HG02678 (cell line): ENCODE results near the gene TRAPPC10.

ENCODE experiments used
- ATAC-seq: cut with Tn5 transposase; IDR thresholded peaks from one replicate; pipeline ENCODE4 v1.9.1; 2021; ENCODE audit warnings: mild to moderate bottlenecking, moderate library complexity; ENCODE audit not compliant: unreplicated experiment

TRAPPC10 gene

DNA sequence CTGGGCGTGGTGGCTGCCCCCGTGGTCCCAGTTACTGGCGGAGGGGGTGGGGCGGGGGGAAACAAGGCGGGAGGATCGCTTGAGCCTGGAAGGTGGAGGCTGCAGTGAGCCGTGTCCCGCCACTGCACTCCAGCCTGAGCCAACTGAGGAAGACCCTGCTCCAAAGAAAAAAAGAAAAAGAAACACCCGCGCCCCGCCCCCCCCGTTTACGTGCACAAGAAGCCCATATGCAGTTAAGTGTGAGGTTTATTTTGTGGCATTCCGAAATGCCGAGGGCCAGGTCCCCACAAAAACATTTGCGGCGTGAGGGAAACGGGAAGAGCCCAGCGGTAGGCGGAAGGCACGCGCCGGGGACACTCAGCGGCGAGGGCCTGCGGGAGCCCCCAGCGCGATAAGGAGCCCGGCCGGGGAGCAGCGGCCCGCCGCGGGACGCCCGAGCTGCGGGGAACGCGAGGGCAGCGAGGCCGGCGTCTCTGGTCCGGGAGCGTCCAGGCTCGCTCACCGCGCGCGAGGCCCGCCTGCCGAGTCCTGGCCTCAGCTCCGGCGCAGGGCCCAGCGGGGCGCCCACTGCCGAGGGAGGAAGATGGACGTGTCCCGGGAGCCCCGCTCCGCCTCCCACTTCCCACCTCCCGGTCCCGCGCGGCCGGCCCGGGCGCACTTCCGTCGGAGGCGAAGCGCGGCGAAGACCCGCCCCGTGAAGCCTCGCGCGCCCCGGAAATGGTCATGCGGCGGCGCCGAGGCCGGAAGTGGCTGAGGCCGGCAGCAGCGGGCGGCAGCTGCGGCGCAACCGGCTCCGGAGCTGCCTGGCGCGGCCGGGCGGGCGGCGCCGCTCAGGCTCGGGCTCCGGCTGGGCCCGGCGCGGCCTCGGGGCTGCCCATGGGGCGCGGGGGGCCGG, at the start of gene TRAPPC10:
Gene TRAPPC10 (plus strand): TSS at position 731 of the 895 bp plus-strand sequence. CDS start 185 bp downstream, outside the sequence.
- ATAC-seq = peak; percentile 66

- no peak for ATAC-seq
Measured at GRCh38 chr21:43965911-43966585, 46.1 kb upstream of the TRAPPC10 start.

DNA sequence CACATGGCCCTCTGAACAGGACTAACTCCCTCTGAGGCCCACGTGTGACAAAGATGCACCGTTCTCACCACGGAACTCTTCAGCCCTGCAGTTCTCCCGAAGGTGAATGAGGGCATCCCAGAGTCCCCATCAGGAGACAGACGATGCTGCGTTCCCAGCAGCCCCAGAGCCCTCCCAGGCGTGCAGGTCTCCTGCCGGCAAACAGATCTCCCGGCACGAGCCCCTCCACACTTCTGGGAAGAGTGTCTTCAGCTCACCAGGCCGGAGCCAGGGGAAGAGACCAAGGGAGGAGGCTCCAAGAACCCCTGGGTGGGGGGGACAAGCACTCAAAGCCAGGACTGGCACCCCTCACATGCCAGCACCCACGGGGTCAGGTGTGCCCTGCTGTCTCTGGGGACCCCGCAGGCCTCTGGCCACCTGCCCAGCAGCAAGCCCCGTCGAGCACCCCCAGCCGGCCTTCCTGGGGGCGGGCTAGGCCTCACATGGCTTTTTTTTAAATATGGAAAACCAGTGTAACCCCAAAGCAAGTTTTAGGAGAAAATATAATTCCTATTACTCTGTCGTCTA, 45.1 kb upstream of the TRAPPC10 start:
- no peak for ATAC-seq

GRCh38 chr21:43967981-43968380, 44.1 kb upstream of the TRAPPC10 start:
- no peak for ATAC-seq

DNA sequence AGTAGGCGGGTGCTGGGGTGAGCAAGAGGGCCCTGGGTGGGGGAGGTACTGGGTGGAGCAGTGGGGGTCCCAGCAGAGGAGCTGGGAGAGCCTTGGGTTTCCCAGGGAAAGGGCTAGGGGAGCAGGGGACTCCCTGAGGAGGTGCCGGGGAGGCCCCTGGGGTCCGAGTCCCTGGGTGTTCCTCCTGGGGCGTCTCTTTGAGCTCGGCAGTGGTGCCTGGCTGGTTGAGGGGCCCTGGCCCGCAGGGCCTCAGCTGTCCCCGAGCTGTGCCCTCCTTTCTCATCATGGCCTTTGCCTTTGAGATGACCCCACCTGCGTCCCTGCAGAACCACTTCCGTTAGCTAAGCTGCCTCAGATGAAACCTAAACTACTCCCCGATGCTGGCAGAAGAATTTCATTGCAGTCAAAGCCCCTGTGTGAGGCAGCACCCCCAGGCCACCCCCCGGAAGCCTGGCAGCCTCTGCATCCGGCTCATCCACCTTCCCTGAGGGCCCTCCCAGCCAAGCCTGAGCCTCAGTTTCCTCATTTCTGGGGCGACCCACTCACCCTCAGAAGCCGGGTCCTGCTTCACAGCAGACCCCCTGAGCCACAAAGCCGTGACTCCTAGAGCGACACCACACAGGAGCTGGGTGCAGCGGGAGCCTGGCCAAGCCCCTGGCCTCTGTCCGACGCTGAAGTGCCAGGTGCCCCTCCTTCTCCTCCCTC, 43.5 kb upstream of the TRAPPC10 start:
- ATAC-seq = no peak

- no peak for ATAC-seq
Measured at GRCh38 chr21:43969115-43969444, 43.0 kb upstream of the TRAPPC10 start.

GRCh38 chr21:43970551-43970950, 41.6 kb upstream of the TRAPPC10 start:
- ATAC-seq = no peak

DNA sequence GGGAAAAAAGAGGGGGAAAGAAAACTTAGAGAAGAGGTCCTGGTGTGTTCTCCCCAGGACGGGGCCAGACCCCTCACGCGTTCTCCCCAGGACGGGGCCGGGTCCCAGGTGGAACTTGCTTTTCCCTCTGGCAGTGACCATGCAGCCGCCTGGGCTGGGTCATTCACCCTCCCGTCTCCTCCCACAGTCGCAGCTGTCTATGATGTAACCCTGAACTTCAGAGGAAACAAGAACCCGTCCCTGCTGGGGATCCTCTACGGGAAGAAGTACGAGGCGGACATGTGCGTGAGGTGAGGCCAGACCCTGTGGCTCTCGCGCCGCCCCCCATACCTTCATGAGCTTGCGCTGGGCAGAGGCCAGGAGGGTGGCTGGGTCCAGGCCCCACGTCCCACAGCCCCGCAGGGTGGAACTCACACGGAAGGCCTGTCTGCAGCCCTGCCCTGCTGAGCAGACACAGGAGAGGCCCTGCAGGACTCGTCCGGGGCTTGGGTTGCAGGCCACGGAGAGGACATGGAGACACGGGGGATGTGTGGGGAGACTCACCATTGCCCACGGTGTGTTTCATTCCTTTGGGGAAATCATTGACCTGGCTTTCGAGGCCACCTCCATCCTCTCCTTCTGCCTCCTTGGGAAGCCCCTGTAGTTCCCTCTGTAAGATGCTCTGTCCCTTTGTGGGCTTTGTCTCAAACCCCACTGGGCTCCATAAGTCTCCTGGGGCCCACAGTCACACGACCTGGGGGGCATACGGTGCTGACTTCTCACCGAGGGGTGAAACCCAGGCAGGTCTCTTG, 40.7 kb upstream of the TRAPPC10 start:
- ATAC-seq = no peak

- ATAC-seq = no peak
Measured at GRCh38 chr21:43971992-43972255, 40.2 kb upstream of the TRAPPC10 start.

DNA sequence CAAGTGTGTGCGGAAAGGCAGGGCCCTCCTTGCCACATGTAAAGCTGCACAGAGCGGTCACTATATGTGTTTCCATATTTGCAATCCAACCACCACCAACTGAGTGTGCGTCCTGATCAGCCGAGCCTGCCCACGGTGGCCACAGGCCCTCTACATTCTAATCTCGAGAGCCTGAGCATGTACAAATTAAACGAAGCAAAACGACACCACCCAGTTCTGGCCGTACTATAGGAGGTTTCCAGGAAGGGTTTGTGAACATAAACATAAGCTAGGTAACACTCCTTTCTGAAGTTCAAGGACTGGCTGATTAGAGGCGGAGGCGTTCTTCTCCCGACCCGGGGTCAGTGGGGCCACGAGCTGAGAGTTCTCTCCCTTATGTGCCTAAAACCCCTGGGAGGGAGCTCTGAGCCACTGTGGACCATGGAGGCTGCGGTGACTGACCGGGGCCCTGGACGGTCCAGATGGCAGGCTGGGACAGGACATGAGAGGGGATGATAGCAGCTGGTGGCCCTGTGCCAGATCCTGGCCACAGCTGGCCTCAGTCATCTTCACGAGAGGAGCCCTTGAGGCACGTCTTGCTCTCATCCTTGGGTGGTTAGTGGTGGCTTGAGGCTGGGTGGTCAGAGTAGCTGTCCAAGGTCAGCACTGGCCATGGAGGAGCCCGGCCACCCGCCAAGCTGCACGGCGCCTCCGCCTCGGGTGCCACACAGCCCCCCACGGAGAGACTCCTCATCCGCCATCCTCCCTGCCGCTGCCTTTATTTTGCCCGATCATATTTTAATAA, 39.1 kb upstream of the TRAPPC10 start:
- no peak for ATAC-seq

DNA sequence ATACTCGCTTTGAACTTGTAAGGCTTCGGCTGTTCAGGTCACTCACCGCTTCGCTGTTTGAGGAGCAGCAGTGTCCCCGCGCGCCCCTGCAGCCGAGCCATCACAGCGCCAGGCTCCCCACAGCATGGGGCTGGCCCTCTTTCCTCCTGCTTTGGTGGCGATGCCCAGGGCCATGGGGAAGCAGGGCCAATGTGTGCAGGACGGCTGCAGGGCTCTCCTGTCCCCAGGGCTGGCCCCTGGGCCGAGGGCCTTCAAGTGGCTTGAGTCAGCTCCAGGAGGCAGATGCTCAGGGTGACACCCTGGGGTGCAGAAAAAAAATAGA, 38.5 kb upstream of the TRAPPC10 start:
- ATAC-seq = no peak

- ATAC-seq = no peak
Measured at GRCh38 chr21:43974791-43975468, 37.2 kb upstream of the TRAPPC10 start.

DNA sequence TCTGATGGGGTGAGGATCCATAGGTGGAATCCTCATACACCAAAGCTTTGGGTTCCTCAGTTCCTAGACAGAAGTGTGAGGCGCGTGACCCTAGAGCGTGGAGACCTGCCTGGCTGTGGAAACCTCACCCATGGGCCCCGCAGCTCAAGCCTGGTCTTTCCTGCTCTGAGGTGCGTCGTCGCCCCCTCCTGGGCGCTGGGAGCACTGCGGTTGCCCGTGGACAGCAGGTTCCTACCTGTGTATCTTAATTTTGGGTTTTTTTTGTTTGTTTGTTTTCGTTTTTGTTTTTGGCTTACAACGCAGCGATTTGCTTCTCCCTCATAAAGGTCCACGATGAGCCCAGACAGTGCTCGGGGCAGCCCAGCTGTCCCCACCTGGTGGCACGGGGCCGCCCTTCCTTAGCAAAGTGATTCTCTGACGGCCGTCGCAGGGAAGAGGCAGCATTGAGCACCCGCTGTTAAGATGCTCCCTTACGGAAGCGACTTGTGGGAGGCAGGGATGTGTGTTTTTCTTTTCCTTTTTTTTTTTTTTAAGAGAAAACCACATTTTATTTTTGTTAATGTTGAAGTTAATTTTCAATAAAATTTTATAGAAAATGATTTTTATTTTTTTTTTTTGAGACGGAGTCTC, 36.5 kb upstream of the TRAPPC10 start:
- no peak for ATAC-seq

GRCh38 chr21:43976661-43977060, 35.4 kb upstream of the TRAPPC10 start:
- ATAC-seq = no peak

DNA sequence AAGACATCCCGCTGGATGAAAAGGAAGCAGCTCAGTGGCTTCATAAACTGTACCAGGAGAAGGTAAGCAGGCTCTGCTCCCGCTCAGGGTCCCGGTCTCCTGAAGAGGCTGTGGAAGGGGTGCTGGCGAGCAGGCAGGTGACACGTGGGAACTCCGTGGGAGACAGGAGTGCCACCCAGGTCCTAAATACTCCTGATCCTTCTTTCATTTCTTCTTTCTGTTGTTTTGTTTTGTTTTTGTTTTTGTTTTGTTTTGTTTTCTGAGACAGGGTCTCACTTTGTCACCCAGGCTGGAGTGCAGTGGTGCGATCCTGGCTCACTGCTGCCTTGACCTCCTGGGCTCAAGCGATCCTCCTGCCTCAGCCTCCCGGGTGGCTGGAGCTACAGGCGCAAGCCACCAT, 34.0 kb upstream of the TRAPPC10 start:
- no peak for ATAC-seq

- ATAC-seq = no peak
Measured at GRCh38 chr21:43979654-43980053, 32.5 kb upstream of the TRAPPC10 start.

DNA sequence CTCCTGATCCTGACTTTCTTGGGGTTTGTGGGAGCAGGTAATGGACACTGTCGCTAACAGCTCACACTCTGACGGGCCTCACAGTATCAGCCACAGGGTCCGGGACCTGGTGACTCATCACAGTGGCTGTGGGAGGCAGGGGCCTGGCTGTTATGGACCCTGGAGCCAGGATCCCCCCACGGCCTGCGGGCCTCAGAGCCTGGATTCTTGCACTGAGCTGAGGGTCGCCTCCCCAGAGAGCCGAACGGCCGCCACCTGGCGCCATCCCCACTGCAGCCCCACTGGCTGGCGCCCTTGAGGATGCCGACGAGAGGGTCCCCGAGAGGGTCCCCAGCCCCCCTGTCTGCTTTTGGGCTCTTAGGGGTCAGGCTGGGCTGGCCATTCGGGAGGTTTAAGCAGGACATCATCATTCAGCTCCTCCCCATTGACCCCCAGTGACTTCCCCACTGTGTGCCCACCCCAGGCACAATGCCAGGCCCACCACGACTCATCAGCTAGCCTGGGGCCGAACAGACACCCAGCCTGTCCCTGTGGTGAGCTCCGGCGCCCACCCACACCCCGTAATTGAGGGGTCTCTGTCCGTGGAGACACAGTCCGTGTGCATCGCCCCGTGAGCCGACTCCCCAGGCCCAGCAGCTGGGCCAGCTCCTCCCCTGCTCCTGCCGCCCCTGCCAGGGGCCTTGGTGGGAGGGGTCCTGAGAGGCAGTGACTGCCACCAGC, 30.8 kb upstream of the TRAPPC10 start:
- ATAC-seq = no peak

GRCh38 chr21:43981871-43982210, 30.3 kb upstream of the TRAPPC10 start:
- ATAC-seq = no peak
